GM12878 (cell line): Measurements from ENCODE around the gene ALPP. TPM values are rescaled to one million over a fixed set of nuclear protein-coding genes. Genes with fewer than 3 reads are reported as not detected.

ENCODE experiments used
- ATAC-seq: fragments of 200-7000 bp; cut with Tn5 transposase; 3 replicates; pipeline ENCODE4 v1.9.1; 2020; ENCODE audit warnings: mild to moderate bottlenecking, moderate library complexity
- BruUV-seq: library from RNA; stranded (reverse); fragments of 400-500 nt; replicated peaks from 2 replicates; lab custom pipeline; 2021; lab: Mats Ljungman, UMichigan
- CTCF ChIA-PET: fragments of 300-600 bp; sonication (Branson Sonifier 250); formaldehyde crosslinking; extraction: SDS; loops from one replicate; lab custom pipeline; 2021; ENCODE audit warnings: inconsistent platforms; lab: Yijun Ruan, JAX
- POLR2A ChIA-PET: fragments of 350-600 bp; formaldehyde crosslinking; extraction: SDS; loops from one replicate; lab custom pipeline; 2021; ENCODE audit warnings: inconsistent platforms; lab: Charles Lee
- RAD21 ChIA-PET: fragments of 300-600 bp; sonication (Branson Sonifier 250); formaldehyde crosslinking; loops from one replicate; lab custom pipeline; 2023; ENCODE audit warnings: antibody characterized with exemption; ENCODE audit not compliant: unreplicated experiment; lab: Charles Lee
- SMC1A ChIA-PET: fragments of 300-600 bp; sonication (Branson Sonifier 250); formaldehyde crosslinking; loops from one replicate; lab custom pipeline; 2023; ENCODE audit not compliant: unreplicated experiment, uncharacterized antibody; lab: Charles Lee
- DNase-seq: peaks from one replicate; pipeline ENCODE4 v3.0.0-alpha.2; 2011; ENCODE audit warnings: low read depth, low spot score
- FAIRE-seq: peaks from 3 replicates; lab custom pipeline; 2011; peaks lifted over from hg19 to GRCh38; lab: Jason Lieb, UNC
- H2AFZ ChIP-seq: 2 replicates; pipeline ENCODE4 v1.6.0; 2011; ENCODE audit warnings: low read depth, low read length, control low read depth; ENCODE audit not compliant: control insufficient read depth
- H3K27ac ChIP-seq: 2 replicates; pipeline ENCODE4 v1.5.1; 2011; ENCODE audit warnings: control low read depth; ENCODE audit not compliant: control insufficient read depth, insufficient read depth
- H3K27me3 ChIP-seq, 2 experiments: replicated peaks in 1 of 2; 2 replicates each; pipeline versions ENCODE4 v1.6.0 to v1.6.1; 2011; ENCODE audit warnings: low read length in 1 of 2; ENCODE audit not compliant: control insufficient read depth in 2 of 2, insufficient read depth in 2 of 2
- H3K36me3 ChIP-seq, 2 experiments: 2 replicates each; pipeline ENCODE4 v1.5.1; 2011; ENCODE audit warnings: low read length in 1 of 2; ENCODE audit not compliant: control insufficient read depth in 2 of 2, insufficient read depth in 2 of 2
- H3K4me1 ChIP-seq: 2 replicates; pipeline ENCODE4 v1.6.1; 2011; ENCODE audit warnings: mild to moderate bottlenecking, low read length, moderate library complexity, mixed read lengths; ENCODE audit not compliant: control insufficient read depth, insufficient read depth
- H3K4me2 ChIP-seq: 2 replicates; pipeline ENCODE4 v1.6.0; 2011; ENCODE audit warnings: control low read depth; ENCODE audit not compliant: control insufficient read depth, insufficient read depth
- H3K4me3 ChIP-seq: fragments of 200-600 bp; sonication (generic); 2 replicates; pipeline ENCODE4 v1.5.1; 2016
- H3K79me2 ChIP-seq: 2 replicates; pipeline ENCODE4 v1.6.0; 2011; ENCODE audit warnings: low read length; ENCODE audit not compliant: control insufficient read depth, insufficient read depth
- H3K9ac ChIP-seq: 2 replicates; pipeline ENCODE4 v1.8.0; 2011; ENCODE audit warnings: low read length, control low read depth, mixed read lengths; ENCODE audit not compliant: control insufficient read depth, insufficient read depth
- H3K9me3 ChIP-seq: replicated peaks from 3 replicates; pipeline ENCODE4 v1.5.1; 2011; ENCODE audit warnings: mild to moderate bottlenecking, low read length; ENCODE audit not compliant: control insufficient read depth, insufficient read depth
- H4K20me1 ChIP-seq: 2 replicates; pipeline ENCODE4 v1.6.0; 2011; ENCODE audit not compliant: control insufficient read depth, insufficient read depth
- CEBPZ ChIP-seq: fragments of 150-350 bp; IDR thresholded peaks from 2 replicates; pipeline ENCODE4 v1.6.1; 2016; ENCODE audit warnings: low read depth, low read length
- GATAD2B ChIP-seq: fragments of 450-650 bp; conservative IDR thresholded peaks from 2 replicates; pipeline ENCODE4 v1.6.1; 2017; ENCODE audit warnings: low read depth, mild to moderate bottlenecking, moderate library complexity
- MTA2 ChIP-seq: fragments of 450-650 bp; IDR thresholded peaks from 2 replicates; pipeline ENCODE4 v1.6.1; 2016; ENCODE audit warnings: low read depth, mild to moderate bottlenecking, moderate library complexity
- MTA3 ChIP-seq: IDR thresholded peaks from 2 replicates; pipeline ENCODE4 v1.6.1; 2012; ENCODE audit warnings: low read length, inconsistent platforms, borderline replicate concordance
- POLR2AphosphoS2 ChIP-seq: IDR thresholded peaks from 2 replicates; pipeline ENCODE4 v1.6.1; 2011; ENCODE audit warnings: low read depth, mild to moderate bottlenecking, low read length, improper control_type of control experiment, moderate library complexity
- PRDM15 ChIP-seq: fragments of 450-650 bp; formaldehyde crosslinking; IDR thresholded peaks from 2 replicates; pipeline ENCODE4 v1.4.0; 2020; ENCODE audit warnings: mild to moderate bottlenecking, moderate library complexity
- RB1 ChIP-seq: fragments of 450-650 bp; formaldehyde crosslinking; IDR thresholded peaks from 2 replicates; pipeline ENCODE4 v1.6.1; 2017; ENCODE audit warnings: mild to moderate bottlenecking, borderline replicate concordance
- REST ChIP-seq: IDR thresholded peaks from 2 replicates; pipeline ENCODE4 v1.6.1; 2012; ENCODE audit warnings: mild to moderate bottlenecking, low read depth, low read length
- TCF12 ChIP-seq: IDR thresholded peaks from 2 replicates; pipeline ENCODE4 v1.6.1; 2011; ENCODE audit warnings: low read depth, mild to moderate bottlenecking, low read length
- WGBS: methylation state at CpG from one replicate; pipeline ENCODE4 v1.1.6; 2016; ENCODE audit warnings: low lambda C conversion rate; ENCODE audit not compliant: insufficient replicate concordance, insufficient coverage; ENCODE audit errors: missing lambda C conversion rate; 5-methylcytosine and 5-hydroxymethylcytosine counted together
- in situ Hi-C: fragments of 300-500 bp; cut with MboI; formaldehyde crosslinking; loops from 9 replicates; pipeline ENCODE4 v1.14.3; 2018; ENCODE audit warnings: mixed read lengths
- intact Hi-C: fragments of 100-400 bp; cut with micrococcal nuclease; formaldehyde crosslinking; loops from one replicate; pipeline ENCODE4 v1.14.2; 2022; ENCODE audit not compliant: unreplicated experiment
- polyA plus RNA-seq, 11 experiments: library from polyadenylated mRNA; depleted of rRNA in 4 of 11; unstranded in 6 of 11; stranded (reverse) in 5 of 11; fragments of >200 nt; fragmentation: Nextera tagmentation in 4 of 11; fragmentation: Illumina TruSeq in 1 of 11; extraction: Ambion mirVana in 4 of 11; extraction: Trizol in 1 of 11; gene quantifications; 1 replicate in 1 of 11; 2 replicates in 10 of 11; pipeline versions ENCODE4 v1.2.1 to v1.2.3, GENCODE V29; 2011 to 2016; ENCODE audit warnings: inconsistent platforms in 2 of 11, missing spikeins in 2 of 11, low read depth in 1 of 11
- total RNA-seq, 4 experiments: library from RNA; depleted of rRNA in 3 of 4; stranded (reverse); fragments of >200 nt in 3 of 4; fragmentation: Illumina TruSeq in 1 of 4; extraction: Trizol in 1 of 4; gene quantifications; 2 replicates each; pipeline versions ENCODE4 v1.2.1 to v1.2.3, GENCODE V29; 2013 to 2021

The ALPP gene
- total and polyA plus RNA-seq, 10 of the 15 experiments (the other 5 are each of a cell fraction or from before 2014, with no cell fraction given): 0.21 TPM; not detected in 9

GRCh38 chr2:232420463-232421188 is 42.1 kb downstream of the ALPP start (continued):
- no peak for TF ChIP-seq PRDM15 (CRISPR knock-in tag)
- TF ChIP-seq MTA2: no peak

GRCh38 chr2:232421189-232421785 is 42.7 kb downstream of the ALPP start:
- BruUV-seq: no TSS peak
- DNase-seq (no peak), FAIRE-seq (no peak), ATAC-seq (no peak)
- Histone ChIP-seq H3K27ac (no peak overlapping the region), H3K9ac (no peak overlapping the region), H3K36me3 (no peaks in the 10 kb centered on the region), H4K20me1 (no peaks in the 10 kb centered on the region), H3K4me3 (no peak overlapping the region), H2AFZ (no peak overlapping the region), H3K9me3 (no peaks in the 10 kb centered on the region; the same call in 2 of the 3 replicates), H3K27me3 (peaks cover 8% of the 10 kb centered on the region in 2 experiments; a peak in 3 of 4 replicates), H3K4me2 (peak overlapping the region; percentile 48; the same call in 1 of the 2 replicates), H3K4me1 (no peaks in the 10 kb centered on the region), H3K79me2 (no peaks in the 10 kb centered on the region)
- CTCF ChIA-PET: no interaction called here
- RAD21 ChIA-PET: no interaction called here
- POLR2A ChIA-PET: no interaction called here
- 41% methylated on average over 18 of the region's 22 CpGs for WGBS
- SMC1A ChIA-PET: no interaction called here
- in situ Hi-C loops: no loop called here
- intact Hi-C loops: no loop called here
- no peak for TF ChIP-seq TCF12
- no peak for TF ChIP-seq GATAD2B
- TF ChIP-seq POLR2AphosphoS2: no peak
- no peak for TF ChIP-seq CEBPZ
- TF ChIP-seq RB1: no peak
- TF ChIP-seq MTA3: no peak
- TF ChIP-seq REST: no peak
